HL-60 (cell line): ENCODE measurements around the gene MS4A5.

Experiments used
- POLR2AphosphoS5 ChIP-seq: IDR thresholded peaks from 2 replicates; pipeline ENCODE4 v1.6.1; 2012; ENCODE audit warnings: low read depth
- SPI1 ChIP-seq: IDR thresholded peaks from 2 replicates; pipeline ENCODE4 v1.6.1; 2012; ENCODE audit warnings: low read depth, mild to moderate bottlenecking, borderline replicate concordance
- TF ChIP-seq, protein P1 (sequence below): IDR thresholded peaks from one replicate; pipeline ENCODE4 v1.5.1; 2011; ENCODE audit warnings: low read length, control low read depth, inconsistent platforms; ENCODE audit not compliant: insufficient read depth
- TF ChIP-seq, protein P2 (sequence below): IDR thresholded peaks from 2 replicates; pipeline ENCODE4 v1.6.1; 2012; ENCODE audit warnings: low read depth; ENCODE audit not compliant: insufficient replicate concordance

DNA sequence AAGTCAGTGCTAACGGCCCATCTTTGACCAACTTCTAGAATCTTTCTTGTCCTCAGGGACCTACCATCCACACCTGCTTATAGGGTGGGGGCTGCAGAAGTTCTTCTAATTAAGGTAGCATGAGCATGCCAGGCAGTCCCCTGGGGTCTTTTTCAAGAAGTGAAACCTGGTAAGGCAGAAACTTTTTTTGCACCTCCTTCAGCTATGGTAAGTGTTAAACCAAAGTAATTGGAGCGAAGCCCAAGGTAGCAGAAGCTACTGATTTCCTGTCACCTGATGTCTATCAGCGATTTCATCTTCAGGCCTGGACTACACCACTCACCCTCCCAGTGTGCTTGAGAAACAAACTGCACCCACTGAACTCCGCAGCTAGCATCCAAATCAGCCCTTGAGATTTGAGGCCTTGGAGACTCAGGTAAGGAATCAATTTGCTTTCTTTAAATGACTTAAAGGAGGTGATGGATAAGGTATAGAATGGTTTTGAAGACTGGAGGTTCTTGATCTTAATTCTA is 26.2 kb downstream of the MS4A5 start, which contains the start of gene MS4A1:
- TF ChIP-seq POLR2AphosphoS5 (no peak), SPI1 (no peak)
- TF ChIP-seq, protein P1, sequence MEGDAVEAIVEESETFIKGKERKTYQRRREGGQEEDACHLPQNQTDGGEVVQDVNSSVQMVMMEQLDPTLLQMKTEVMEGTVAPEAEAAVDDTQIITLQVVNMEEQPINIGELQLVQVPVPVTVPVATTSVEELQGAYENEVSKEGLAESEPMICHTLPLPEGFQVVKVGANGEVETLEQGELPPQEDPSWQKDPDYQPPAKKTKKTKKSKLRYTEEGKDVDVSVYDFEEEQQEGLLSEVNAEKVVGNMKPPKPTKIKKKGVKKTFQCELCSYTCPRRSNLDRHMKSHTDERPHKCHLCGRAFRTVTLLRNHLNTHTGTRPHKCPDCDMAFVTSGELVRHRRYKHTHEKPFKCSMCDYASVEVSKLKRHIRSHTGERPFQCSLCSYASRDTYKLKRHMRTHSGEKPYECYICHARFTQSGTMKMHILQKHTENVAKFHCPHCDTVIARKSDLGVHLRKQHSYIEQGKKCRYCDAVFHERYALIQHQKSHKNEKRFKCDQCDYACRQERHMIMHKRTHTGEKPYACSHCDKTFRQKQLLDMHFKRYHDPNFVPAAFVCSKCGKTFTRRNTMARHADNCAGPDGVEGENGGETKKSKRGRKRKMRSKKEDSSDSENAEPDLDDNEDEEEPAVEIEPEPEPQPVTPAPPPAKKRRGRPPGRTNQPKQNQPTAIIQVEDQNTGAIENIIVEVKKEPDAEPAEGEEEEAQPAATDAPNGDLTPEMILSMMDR, result no peak
- TF ChIP-seq, protein P2, sequence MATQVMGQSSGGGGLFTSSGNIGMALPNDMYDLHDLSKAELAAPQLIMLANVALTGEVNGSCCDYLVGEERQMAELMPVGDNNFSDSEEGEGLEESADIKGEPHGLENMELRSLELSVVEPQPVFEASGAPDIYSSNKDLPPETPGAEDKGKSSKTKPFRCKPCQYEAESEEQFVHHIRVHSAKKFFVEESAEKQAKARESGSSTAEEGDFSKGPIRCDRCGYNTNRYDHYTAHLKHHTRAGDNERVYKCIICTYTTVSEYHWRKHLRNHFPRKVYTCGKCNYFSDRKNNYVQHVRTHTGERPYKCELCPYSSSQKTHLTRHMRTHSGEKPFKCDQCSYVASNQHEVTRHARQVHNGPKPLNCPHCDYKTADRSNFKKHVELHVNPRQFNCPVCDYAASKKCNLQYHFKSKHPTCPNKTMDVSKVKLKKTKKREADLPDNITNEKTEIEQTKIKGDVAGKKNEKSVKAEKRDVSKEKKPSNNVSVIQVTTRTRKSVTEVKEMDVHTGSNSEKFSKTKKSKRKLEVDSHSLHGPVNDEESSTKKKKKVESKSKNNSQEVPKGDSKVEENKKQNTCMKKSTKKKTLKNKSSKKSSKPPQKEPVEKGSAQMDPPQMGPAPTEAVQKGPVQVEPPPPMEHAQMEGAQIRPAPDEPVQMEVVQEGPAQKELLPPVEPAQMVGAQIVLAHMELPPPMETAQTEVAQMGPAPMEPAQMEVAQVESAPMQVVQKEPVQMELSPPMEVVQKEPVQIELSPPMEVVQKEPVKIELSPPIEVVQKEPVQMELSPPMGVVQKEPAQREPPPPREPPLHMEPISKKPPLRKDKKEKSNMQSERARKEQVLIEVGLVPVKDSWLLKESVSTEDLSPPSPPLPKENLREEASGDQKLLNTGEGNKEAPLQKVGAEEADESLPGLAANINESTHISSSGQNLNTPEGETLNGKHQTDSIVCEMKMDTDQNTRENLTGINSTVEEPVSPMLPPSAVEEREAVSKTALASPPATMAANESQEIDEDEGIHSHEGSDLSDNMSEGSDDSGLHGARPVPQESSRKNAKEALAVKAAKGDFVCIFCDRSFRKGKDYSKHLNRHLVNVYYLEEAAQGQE, result no peak
